SK-N-SH treated with all-trans-retinoic acid at 6 μM for 48 hours (cell line): ENCODE results near the gene DNAJB12.
"Not testable (repeated sequence)": the region's sequence is repeated elsewhere in the genome, so short reads cannot be mapped to it uniquely, and the experiment has no call there.

ENCODE experiments used
- BACH2 ChIP-seq: fragments of 250-450 bp; sonication (Bioruptor Pico); IDR thresholded peaks from 2 replicates; pipeline ENCODE4 v1.9.0; 2021; ENCODE audit warnings: mild to moderate bottlenecking, borderline replicate concordance
- CREB5 ChIP-seq: fragments of 250-450 bp; sonication (Bioruptor Pico); IDR thresholded peaks from 2 replicates; pipeline ENCODE4 v1.5.1; 2020; ENCODE audit warnings: low read depth, mild to moderate bottlenecking, moderate library complexity
- CSDC2 ChIP-seq: fragments of 250-450 bp; sonication (Bioruptor Pico); IDR thresholded peaks from 2 replicates; pipeline ENCODE4 v1.5.0; 2020; ENCODE audit warnings: mild to moderate bottlenecking, moderate library complexity
- PATZ1 ChIP-seq: fragments of 250-450 bp; sonication (Bioruptor Pico); IDR thresholded peaks from 2 replicates; pipeline ENCODE4 v1.8.0; 2020; ENCODE audit warnings: mild to moderate bottlenecking, moderate library complexity, borderline replicate concordance
- PPARA ChIP-seq: fragments of 250-450 bp; sonication (Bioruptor Pico); IDR thresholded peaks from 2 replicates; pipeline ENCODE4 v1.5.0; 2020; ENCODE audit warnings: mild to moderate bottlenecking, borderline replicate concordance
- ZFP3 ChIP-seq: fragments of 250-450 bp; sonication (Bioruptor Pico); IDR thresholded peaks from 2 replicates; pipeline ENCODE4 v1.5.0; 2020; ENCODE audit warnings: mild to moderate bottlenecking, moderate library complexity

GRCh38 chr10:72384982-72385381 is 30.3 kb upstream of the DNAJB12 start:
- TF ChIP-seq ZFP3, PPARA, PATZ1, CSDC2, BACH2, CREB5 (CRISPR knock-in tag): not testable (repeated sequence)
